PC-9 (cell line): ENCODE data around the gene LGALS9.

Source experiments
- EZH2 ChIP-seq: fragments of 200-600 bp; sonication (generic); IDR thresholded peaks from 2 replicates; pipeline ENCODE4 v1.8.0; 2017; ENCODE audit warnings: antibody characterized with exemption, low read depth
- TF ChIP-seq, protein P1 (sequence below): fragments of 200-600 bp; sonication (generic); conservative IDR thresholded peaks from 2 replicates; pipeline ENCODE4 v1.6.1; 2017; ENCODE audit warnings: mixed run types, antibody characterized with exemption, mild to moderate bottlenecking, moderate library complexity

DNA sequence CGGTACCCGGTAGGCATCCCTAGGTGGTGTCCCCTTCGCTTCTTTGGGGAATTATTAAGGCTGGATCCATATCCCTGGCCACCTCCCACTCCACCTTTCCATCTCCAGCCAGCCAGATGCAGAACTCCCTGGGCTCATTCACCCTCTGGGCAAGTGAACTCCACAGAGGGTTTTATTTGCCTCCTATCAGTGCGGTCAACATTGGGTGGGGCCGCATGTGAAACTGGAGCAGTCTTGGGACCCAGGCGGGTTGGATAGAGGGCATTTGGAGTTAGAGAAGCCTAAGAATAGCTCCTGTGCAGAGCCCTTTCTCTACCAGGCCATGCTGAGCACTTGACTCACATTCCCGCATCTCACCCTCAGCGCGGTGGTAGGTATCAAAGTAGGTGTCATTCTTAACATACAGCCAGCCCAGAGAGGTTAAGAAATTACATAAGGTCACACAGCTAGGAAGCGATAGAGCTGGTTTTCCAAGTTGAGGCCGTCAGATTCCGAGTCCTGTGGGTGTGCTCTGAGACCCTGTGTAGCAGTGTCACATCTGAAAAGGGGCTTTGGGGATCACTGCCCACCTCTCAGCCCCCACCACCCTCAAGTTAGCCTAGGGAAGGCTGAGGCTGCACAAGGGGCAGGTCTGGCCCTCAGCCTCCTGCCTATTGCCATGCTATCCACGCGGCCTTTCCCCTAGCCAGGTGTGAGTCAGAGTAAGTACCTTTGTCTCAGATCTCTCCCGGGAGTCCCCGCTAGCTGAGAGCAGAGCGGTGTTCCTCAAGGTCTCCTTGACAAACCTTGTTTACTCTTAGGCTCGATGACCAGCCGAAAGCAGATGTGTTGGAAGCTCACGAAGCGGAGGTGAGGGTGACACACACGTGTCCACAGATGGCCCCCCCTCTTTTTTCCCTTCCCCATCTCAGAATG is 26.9 kb upstream of the LGALS9 start:
- TF ChIP-seq, protein P1, sequence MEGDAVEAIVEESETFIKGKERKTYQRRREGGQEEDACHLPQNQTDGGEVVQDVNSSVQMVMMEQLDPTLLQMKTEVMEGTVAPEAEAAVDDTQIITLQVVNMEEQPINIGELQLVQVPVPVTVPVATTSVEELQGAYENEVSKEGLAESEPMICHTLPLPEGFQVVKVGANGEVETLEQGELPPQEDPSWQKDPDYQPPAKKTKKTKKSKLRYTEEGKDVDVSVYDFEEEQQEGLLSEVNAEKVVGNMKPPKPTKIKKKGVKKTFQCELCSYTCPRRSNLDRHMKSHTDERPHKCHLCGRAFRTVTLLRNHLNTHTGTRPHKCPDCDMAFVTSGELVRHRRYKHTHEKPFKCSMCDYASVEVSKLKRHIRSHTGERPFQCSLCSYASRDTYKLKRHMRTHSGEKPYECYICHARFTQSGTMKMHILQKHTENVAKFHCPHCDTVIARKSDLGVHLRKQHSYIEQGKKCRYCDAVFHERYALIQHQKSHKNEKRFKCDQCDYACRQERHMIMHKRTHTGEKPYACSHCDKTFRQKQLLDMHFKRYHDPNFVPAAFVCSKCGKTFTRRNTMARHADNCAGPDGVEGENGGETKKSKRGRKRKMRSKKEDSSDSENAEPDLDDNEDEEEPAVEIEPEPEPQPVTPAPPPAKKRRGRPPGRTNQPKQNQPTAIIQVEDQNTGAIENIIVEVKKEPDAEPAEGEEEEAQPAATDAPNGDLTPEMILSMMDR = no peak
- TF ChIP-seq EZH2 = no peak
